ENCODE measurements around the gene MYL7. TPM values are rescaled to one million over a fixed set of nuclear protein-coding genes. Genes with fewer than 3 reads are reported as not detected.

The MYL7 gene
- total RNA-seq, 1 donor from 2014 or later: 1.7 TPM

DNA sequence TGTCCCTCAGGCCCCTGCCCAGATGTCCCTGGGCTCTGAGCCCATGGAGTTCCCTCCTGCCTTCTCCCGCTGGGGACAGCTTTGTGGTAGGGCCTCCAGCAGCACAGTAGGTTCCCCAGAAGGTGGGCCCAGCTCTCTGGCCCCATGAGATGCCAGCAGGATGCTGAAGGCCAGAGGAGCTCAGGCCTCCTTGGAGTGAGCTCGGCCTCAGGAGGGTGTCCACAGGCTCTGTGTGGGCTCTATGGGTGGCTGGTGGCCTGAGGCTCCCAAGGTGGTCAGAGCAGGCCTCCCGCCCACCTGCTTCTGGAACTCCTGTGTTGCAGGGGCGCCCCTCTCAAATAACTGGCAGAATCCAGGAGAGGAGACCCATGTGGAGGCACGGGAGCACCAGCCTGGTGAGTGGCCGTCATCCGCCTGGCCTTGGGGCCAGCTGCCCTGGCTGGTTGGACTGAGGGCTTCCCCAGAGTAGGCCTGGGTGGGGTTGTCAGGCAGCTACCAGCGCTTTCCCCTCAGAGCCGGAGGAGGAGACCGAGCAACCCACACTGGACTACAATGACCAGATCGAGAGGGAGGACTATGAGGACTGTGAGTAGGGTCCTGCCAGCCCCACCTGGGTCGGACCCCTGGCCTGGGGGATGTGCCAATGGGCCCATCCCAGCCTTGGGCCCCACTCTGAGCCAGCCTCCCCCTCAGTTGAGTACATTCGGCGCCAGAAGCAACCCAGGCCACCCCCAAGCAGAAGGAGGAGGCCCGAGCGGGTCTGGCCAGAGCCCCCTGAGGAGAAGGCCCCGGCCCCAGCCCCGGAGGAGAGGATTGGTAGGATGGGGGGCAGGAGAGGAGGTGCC, 33.8 kb downstream of the MYL7 start:
- H3K27ac Mint-ChIP-seq: no peak overlapping the region
- H3K4me1 Mint-ChIP-seq (ENCODE audit: low read depth): peaks cover 5% of the 10 kb centered on the region
- H3K9me3 Mint-ChIP-seq (ENCODE audit: low read depth): no peaks in the 10 kb centered on the region
- H3K4me3 Mint-ChIP-seq (ENCODE audit: low read depth): no peak overlapping the region
- H3K27me3 Mint-ChIP-seq: peaks cover 20% of the 10 kb centered on the region
- H3K36me3 Mint-ChIP-seq (ENCODE audit: insufficient read depth): no peaks in the 10 kb centered on the region
- no peak for DNase-seq (ENCODE audit: low spot score, unreplicated experiment)
- TF ChIP-seq CTCF (IDR thresholded peaks at IDR 0.05; ENCODE audit: unreplicated experiment): no peak

- Mint-ChIP-seq H3K27ac (no peak overlapping the region), H3K36me3 (ENCODE audit: insufficient read depth) (no peaks in the 10 kb centered on the region), H3K27me3 (peaks cover 23% of the 10 kb centered on the region), H3K4me3 (ENCODE audit: low read depth) (no peak overlapping the region), H3K9me3 (ENCODE audit: low read depth) (no peaks in the 10 kb centered on the region), H3K4me1 (ENCODE audit: low read depth) (peaks cover 5% of the 10 kb centered on the region)
- no peak for DNase-seq (ENCODE audit: low spot score, unreplicated experiment)
- no peak for TF ChIP-seq CTCF (IDR thresholded peaks at IDR 0.05; ENCODE audit: unreplicated experiment)
These were observed 34.6 kb downstream of the MYL7 start for GRCh38 chr7:44106311-44107065.

GRCh38 chr7:44105832-44106231, 35.3 kb downstream of the MYL7 start:
- no peaks in the 10 kb centered on the region for H3K9me3 Mint-ChIP-seq (ENCODE audit: low read depth)
- no peak overlapping the region for H3K27ac Mint-ChIP-seq

GRCh38 chr7:44104860-44105771, 36.0 kb downstream of the MYL7 start:
- Mint-ChIP-seq H3K36me3 (ENCODE audit: insufficient read depth) (no peaks in the 10 kb centered on the region), H3K4me1 (ENCODE audit: low read depth) (peaks cover 5% of the 10 kb centered on the region), H3K27ac (peak overlapping the region; percentile 3), H3K9me3 (ENCODE audit: low read depth) (no peaks in the 10 kb centered on the region), H3K4me3 (ENCODE audit: low read depth) (peak overlapping the region; percentile 68), H3K27me3 (peaks cover 23% of the 10 kb centered on the region)
- no peak for DNase-seq (ENCODE audit: low spot score, unreplicated experiment)
- no peak for TF ChIP-seq CTCF (IDR thresholded peaks at IDR 0.05; ENCODE audit: unreplicated experiment)

More at GRCh38 chr7:44105832-44106231, 35.3 kb downstream of the MYL7 start:
- Mint-ChIP-seq H3K4me3 (ENCODE audit: low read depth) (peak overlapping the region; percentile 68), H3K4me1 (ENCODE audit: low read depth) (peaks cover 5% of the 10 kb centered on the region), H3K36me3 (ENCODE audit: insufficient read depth) (no peaks in the 10 kb centered on the region), H3K27me3 (peaks cover 23% of the 10 kb centered on the region)
- no peak for TF ChIP-seq CTCF (IDR thresholded peaks at IDR 0.05; ENCODE audit: unreplicated experiment)
- DNase-seq (ENCODE audit: low spot score, unreplicated experiment): no peak

All from progenitor cell of endocrine pancreas (in vitro differentiated cells).